Upper lobe of right lung (tissue), 1 donor: ENCODE data around the gene RAB3C. TPM values are rescaled to one million over a fixed set of nuclear protein-coding genes. Genes with fewer than 3 reads are reported as not detected.

Experiments used
- ATAC-seq: fragments of 200-7000 bp; cut with Tn5 transposase; one replicate; pipeline ENCODE4 v1.9.1; 2020; ENCODE audit warnings: mild to moderate bottlenecking, moderate library complexity
- DNase-seq: peaks from one replicate; pipeline ENCODE4 v3.0.0-alpha.2; 2020
- H3K27ac ChIP-seq: fragments of 200-600 bp; one replicate; pipeline ENCODE4 v1.8.0; 2022
- H3K27me3 ChIP-seq: fragments of 200-600 bp; one replicate; pipeline ENCODE4 v1.8.0; 2022; ENCODE audit warnings: mild to moderate bottlenecking
- H3K36me3 ChIP-seq: fragments of 200-600 bp; one replicate; pipeline ENCODE4 v1.8.0; 2022
- H3K4me1 ChIP-seq: fragments of 200-600 bp; one replicate; pipeline ENCODE4 v1.8.0; 2022
- H3K4me3 ChIP-seq: fragments of 200-600 bp; one replicate; pipeline ENCODE4 v1.8.0; 2022; ENCODE audit warnings: mild to moderate bottlenecking
- H3K9me3 ChIP-seq: fragments of 200-600 bp; one replicate; pipeline ENCODE4 v1.8.0; 2022
- intact Hi-C: fragments of 100-400 bp; cut with DNase I; formaldehyde crosslinking; loops from one replicate; pipeline ENCODE4 v1.11.0; 2022
- total RNA-seq: library from RNA; stranded (reverse); fragmentation: NEBNext Ultra II Directional; extraction: Animal tissue kit (Norgen Biotek cat#: 25700); gene quantifications from one replicate; pipeline ENCODE4 v1.2.1, GENCODE V29; 2021
- TF ChIP-seq, protein P1 (sequence below): fragments of 200-600 bp; IDR thresholded peaks from one replicate; pipeline ENCODE4 v1.8.0; 2022; ENCODE audit warnings: antibody characterized with exemption
- donor health status: DM: no; HTN: yes; CAD: no; lungs with severe emphysema.

RAB3C gene
- total RNA-seq, 1 donor from 2014 or later, result 0.67 TPM

DNA sequence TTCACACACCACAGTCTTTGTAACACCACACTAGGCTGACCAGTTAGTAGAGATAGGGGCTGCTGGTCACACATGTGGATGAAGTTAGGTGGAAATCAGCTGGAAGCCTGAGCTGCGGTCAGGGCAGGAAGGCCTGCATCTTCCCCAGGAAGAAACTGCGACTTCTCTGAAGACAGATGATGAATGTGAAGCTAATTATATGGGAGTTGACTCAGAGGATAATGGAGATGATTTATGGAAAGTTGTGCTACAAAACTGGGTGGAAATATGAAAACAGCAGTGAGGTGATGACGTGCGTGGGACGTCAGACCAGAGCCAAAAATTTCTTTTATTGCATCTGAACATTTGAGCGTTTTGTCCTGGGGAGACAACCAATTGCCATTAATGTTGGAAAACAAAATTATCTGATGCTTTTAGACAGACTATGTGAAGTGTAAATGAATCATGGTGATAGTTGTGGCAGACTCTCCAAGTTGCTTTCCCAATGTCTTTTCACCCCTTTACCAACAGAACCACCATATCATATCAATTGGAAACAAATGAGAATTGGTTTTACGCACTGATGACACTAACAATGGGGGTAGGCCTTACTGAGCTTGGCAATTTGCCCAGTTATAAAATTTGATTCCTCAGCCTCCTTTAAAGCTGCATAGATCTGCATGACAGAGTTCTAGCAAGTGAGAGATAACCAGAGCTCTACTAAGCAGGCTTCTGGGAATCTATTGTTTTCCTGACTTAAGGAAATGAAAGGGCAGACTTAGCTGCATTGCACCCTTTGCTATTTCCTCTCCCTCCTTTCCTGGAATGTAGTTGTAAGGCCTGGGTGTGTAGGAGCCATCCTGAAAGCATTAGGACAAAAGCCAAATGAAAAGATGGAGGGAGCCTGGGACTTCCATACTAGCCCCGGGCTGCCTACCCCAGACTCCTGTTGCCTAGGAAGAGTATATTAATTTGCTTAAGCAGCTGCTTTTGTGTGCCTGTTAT is 84.0 kb downstream of the RAB3C start:
- H3K4me1 ChIP-seq, result no peaks in the 10 kb centered on the region
- intact Hi-C loops, result no loop called here
- H3K36me3 ChIP-seq, result no peaks in the 10 kb centered on the region
- TF ChIP-seq, protein P1, sequence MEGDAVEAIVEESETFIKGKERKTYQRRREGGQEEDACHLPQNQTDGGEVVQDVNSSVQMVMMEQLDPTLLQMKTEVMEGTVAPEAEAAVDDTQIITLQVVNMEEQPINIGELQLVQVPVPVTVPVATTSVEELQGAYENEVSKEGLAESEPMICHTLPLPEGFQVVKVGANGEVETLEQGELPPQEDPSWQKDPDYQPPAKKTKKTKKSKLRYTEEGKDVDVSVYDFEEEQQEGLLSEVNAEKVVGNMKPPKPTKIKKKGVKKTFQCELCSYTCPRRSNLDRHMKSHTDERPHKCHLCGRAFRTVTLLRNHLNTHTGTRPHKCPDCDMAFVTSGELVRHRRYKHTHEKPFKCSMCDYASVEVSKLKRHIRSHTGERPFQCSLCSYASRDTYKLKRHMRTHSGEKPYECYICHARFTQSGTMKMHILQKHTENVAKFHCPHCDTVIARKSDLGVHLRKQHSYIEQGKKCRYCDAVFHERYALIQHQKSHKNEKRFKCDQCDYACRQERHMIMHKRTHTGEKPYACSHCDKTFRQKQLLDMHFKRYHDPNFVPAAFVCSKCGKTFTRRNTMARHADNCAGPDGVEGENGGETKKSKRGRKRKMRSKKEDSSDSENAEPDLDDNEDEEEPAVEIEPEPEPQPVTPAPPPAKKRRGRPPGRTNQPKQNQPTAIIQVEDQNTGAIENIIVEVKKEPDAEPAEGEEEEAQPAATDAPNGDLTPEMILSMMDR, result no peak
- no peak overlapping the region for H3K27ac ChIP-seq
- ATAC-seq, result no peak
- no peaks in the 10 kb centered on the region for H3K27me3 ChIP-seq
- no peaks in the 10 kb centered on the region for H3K9me3 ChIP-seq
- no peak for DNase-seq
- H3K4me3 ChIP-seq, result no peak overlapping the region

DNA sequence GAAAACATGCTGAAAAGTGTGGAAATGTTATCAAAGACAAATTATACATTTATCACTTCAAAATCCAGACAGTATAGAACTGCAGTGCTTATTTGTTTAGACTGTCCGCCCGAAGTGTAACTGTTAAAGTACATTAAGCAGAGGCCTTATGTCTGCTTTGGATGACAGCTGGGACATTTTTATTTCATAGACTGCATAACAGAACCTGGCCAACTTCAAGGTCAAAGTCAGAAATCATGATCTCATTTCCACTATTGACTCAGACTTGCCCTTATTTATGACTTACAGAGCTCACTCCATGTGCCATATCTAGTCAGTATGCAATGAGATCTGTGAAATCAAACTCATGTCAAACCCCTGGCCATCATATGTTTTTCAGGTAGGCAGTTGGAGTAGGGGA is 87.7 kb downstream of the RAB3C start:
- TF ChIP-seq, protein P1, result no peak
- no peaks in the 10 kb centered on the region for H3K4me1 ChIP-seq
- intact Hi-C loops, result no loop called here
- no peak overlapping the region for H3K4me3 ChIP-seq
- ATAC-seq (no peak), DNase-seq (no peak)
- no peak overlapping the region for H3K27ac ChIP-seq
- H3K27me3 ChIP-seq, result no peaks in the 10 kb centered on the region
- H3K36me3 ChIP-seq, result no peaks in the 10 kb centered on the region
- no peaks in the 10 kb centered on the region for H3K9me3 ChIP-seq

GRCh38 chr5:58671155-58671554 is 88.3 kb downstream of the RAB3C start:
- Histone ChIP-seq H3K27me3 (no peaks in the 10 kb centered on the region), H3K36me3 (no peaks in the 10 kb centered on the region), H3K27ac (no peak overlapping the region), H3K4me3 (no peak overlapping the region), H3K4me1 (no peaks in the 10 kb centered on the region), H3K9me3 (no peaks in the 10 kb centered on the region)
- DNase-seq (no peak), ATAC-seq (no peak)
- intact Hi-C loops, result no loop called here
- TF ChIP-seq, protein P1, result no peak

- H3K36me3 ChIP-seq, result no peaks in the 10 kb centered on the region
- H3K9me3 ChIP-seq, result no peaks in the 10 kb centered on the region
- no peak for ATAC-seq
- no peak overlapping the region for H3K27ac ChIP-seq
- no peak for DNase-seq
- intact Hi-C loops, result no loop called here
- H3K4me3 ChIP-seq, result no peak overlapping the region
- H3K4me1 ChIP-seq, result no peaks in the 10 kb centered on the region
- TF ChIP-seq, protein P1, result no peak
- no peaks in the 10 kb centered on the region for H3K27me3 ChIP-seq
Observed at GRCh38 chr5:58672521-58672920, 89.6 kb downstream of the RAB3C start.

DNA sequence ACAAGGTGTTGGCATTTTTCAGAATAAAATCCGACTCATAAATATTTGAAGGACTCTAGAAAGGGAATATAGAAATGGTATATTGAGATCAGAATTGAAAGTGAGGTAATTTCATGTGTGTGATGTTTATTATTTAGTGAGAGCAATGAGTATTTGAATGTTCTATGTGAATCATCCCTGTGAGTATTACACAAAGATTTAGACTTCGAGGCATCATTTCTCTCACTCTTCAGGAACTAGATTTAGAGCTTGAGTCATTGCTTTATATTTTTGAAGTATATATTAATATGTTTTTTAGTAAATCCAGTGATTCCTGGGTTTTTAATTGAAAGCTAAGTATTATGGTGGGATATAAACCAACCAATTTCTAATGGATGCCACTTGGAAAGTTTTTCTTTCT is 91.2 kb downstream of the RAB3C start:
- DNase-seq, result no peak
- TF ChIP-seq, protein P1, result no peak
- no peak for ATAC-seq
- Histone ChIP-seq H3K4me3 (no peak overlapping the region), H3K36me3 (no peaks in the 10 kb centered on the region), H3K27ac (no peak overlapping the region), H3K4me1 (no peaks in the 10 kb centered on the region), H3K9me3 (no peaks in the 10 kb centered on the region), H3K27me3 (no peaks in the 10 kb centered on the region)
- intact Hi-C loops, result no loop called here
